Measurements from ENCODE around the gene LIMK2. TPM values are rescaled to one million over a fixed set of nuclear protein-coding genes. Genes with fewer than 3 reads are reported as not detected.

The LIMK2 gene
- total RNA-seq, 1 donor from 2014 or later: 18.4 TPM

- no peak for DNase-seq (ENCODE audit: low spot score in 2 of 2)
- intact Hi-C loops (cut with DNase I): no loop called here
- H3K9me3 ChIP-seq: no peaks in the 10 kb centered on the region
- peaks cover 36 to 66% of the 10 kb centered on the region in 2 donors for H3K36me3 ChIP-seq
- no peak overlapping the region for H3K27ac ChIP-seq
- H3K27me3 ChIP-seq: no peaks in the 10 kb centered on the region
- TF ChIP-seq CTCF (IDR thresholded peaks at IDR 0.05): no peak
- H3K4me3 ChIP-seq: no peak overlapping the region
- no peaks in the 10 kb centered on the region for H3K4me1 ChIP-seq
These were observed 114.8 kb downstream of the LIMK2 start for GRCh38 chr22:31326877-31327276.

DNA sequence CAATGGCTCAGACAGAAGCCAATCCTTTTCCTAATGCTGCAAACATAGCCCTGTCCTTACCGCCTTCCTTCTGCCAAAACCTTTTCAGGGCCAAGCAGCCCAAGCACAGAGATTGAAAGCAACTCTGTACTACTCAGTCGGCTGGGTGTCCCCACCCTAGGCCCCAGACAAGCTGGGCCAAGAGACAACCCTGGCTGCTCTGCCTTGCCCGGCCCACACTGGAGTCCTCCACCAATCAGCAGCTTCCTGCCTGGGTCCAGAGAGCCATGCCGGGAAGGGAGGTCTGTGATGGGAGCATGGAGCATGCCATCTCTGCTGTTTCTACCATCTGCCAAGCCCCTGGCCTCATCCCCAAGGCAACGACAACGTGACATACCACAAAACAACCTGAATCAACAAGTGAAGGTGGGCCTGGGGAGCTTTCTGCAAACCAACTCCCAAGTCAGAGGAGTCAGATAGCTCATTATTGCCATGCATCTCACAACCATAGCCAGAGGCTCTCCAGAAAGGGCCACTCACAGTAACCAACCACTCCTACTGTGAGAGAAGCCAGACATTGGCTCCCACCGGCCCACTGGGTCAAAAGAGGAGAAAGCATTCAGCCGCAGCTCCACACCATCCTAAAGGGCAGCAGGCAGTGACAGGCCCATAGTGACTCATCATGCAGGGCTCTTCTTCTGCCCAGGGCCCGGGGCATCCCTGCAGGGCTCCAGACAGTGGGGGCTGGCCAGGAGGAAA, 115.9 kb downstream of the LIMK2 start:
- intact Hi-C loops (cut with DNase I): no loop called here
- no peaks in the 10 kb centered on the region for H3K4me1 ChIP-seq
- no peak overlapping the region for H3K27ac ChIP-seq
- H3K27me3 ChIP-seq: no peaks in the 10 kb centered on the region
- no peaks in the 10 kb centered on the region for H3K9me3 ChIP-seq
- H3K36me3 ChIP-seq: peaks cover 47 to 77% of the 10 kb centered on the region in 2 donors
- no peak overlapping the region for H3K4me3 ChIP-seq
- TF ChIP-seq CTCF (IDR thresholded peaks at IDR 0.05): no peak
- no peak for DNase-seq (ENCODE audit: low spot score in 2 of 2)

DNA sequence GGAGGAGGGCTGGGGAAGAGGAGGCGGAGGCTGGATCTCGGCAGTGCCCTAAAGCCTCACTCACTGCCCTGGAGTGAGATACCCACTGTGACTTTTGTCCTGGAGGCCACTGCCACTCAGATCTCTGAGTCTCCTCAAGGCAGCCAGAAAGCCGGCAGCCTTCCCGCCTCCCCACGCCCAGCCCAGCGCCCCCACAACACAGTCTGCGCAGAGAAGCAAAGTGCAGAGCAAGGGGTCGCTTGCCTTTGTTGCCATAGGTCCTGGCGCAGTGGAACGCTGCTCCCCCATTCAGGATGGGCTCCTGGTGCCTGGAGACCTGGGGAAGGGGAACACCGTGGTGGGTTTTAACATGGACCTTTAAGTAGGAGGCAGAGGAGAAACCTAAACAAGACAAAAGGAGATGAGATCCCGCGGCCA, 116.5 kb downstream of the LIMK2 start:
- Histone ChIP-seq H3K4me1 (no peaks in the 10 kb centered on the region), H3K36me3 (peaks cover 48 to 82% of the 10 kb centered on the region in 2 donors), H3K9me3 (no peaks in the 10 kb centered on the region), H3K27ac (no peak overlapping the region), H3K4me3 (no peak overlapping the region), H3K27me3 (no peaks in the 10 kb centered on the region)
- no peak for TF ChIP-seq CTCF (IDR thresholded peaks at IDR 0.05)
- intact Hi-C loops (cut with DNase I): no loop called here
- DNase-seq (ENCODE audit: low spot score in 2 of 2): no peak

DNA sequence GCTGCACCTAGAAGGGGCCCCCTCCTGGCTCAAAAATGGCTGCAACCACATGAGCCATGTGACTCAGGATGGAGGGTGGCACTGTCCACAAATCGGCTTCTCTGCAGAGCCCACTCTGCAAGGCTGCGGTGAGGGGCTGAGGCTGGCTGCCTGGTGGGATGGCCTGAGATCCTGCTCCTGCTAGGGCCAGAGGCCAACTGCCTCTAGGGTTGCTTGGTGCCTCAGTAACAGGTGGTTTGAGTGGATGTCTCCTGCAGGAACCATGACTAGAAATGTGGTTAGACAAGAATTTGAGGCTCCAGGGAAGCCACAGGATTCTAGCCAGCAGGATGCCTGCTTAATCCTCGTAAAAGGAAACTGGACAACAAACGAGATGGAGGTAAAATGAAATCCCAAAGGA, 116.9 kb downstream of the LIMK2 start:
- H3K27me3 ChIP-seq: no peaks in the 10 kb centered on the region
- no peak overlapping the region for H3K4me3 ChIP-seq
- no peak for TF ChIP-seq CTCF (IDR thresholded peaks at IDR 0.05)
- DNase-seq (ENCODE audit: low spot score in 2 of 2): no peak
- peaks cover 53 to 86% of the 10 kb centered on the region in 2 donors for H3K36me3 ChIP-seq
- intact Hi-C loops (cut with DNase I): no loop called here
- H3K4me1 ChIP-seq: no peaks in the 10 kb centered on the region
- H3K9me3 ChIP-seq: no peaks in the 10 kb centered on the region
- H3K27ac ChIP-seq: no peak overlapping the region

Other genes starting within 250 kb of the LIMK2 start
- gene MORC2, start 243.5 kb upstream of the LIMK2 start, total RNA-seq: 38.6 TPM
- gene TUG1, start 243.0 kb upstream of the LIMK2 start, total RNA-seq: 46.2 TPM
- 671 TPM for gene SMTN, start 131.0 kb upstream of the LIMK2 start, total RNA-seq
- 1,262 TPM for gene SELENOM, start 104.7 kb upstream of the LIMK2 start, total RNA-seq
- gene INPP5J, start 89.3 kb upstream of the LIMK2 start, total RNA-seq: 1.3 TPM
- gene PLA2G3, start 71.8 kb upstream of the LIMK2 start, total RNA-seq: not detected
- gene RNF185, start 52.1 kb upstream of the LIMK2 start, total RNA-seq: 29.8 TPM
- 16.4 TPM for gene PIK3IP1, start 80.2 kb downstream of the LIMK2 start, total RNA-seq
- gene PATZ1, start 134.0 kb downstream of the LIMK2 start, total RNA-seq: 28.9 TPM
- gene DRG1, start 187.3 kb downstream of the LIMK2 start, total RNA-seq: 6.9 TPM

All from ascending aorta (tissue), 2 donors.